Measurements from ENCODE around the gene CATSPER1. TPM values are rescaled to one million over a fixed set of nuclear protein-coding genes. Genes with fewer than 3 reads are reported as not detected.

Gene CATSPER1
- total and polyA plus RNA-seq, 12 donors: 0.20 to 2.3 (median 0.41) TPM; not detected in 5

- Histone ChIP-seq H3K4me3 (no peak overlapping the region), H3K27ac (no peak overlapping the region), H3K4me1 (replicated peaks in 1 of 2) (no peaks in the 10 kb centered on the region), H3K27me3 (peaks cover 7% of the 10 kb centered on the region), H3K36me3 (replicated peaks in 1 of 2) (no peaks in the 10 kb centered on the region), H3K9me3 (replicated peaks in 1 of 3) (no peaks in the 10 kb centered on the region)
- intact Hi-C loops (cut with DNase I): no loop called here
- TF ChIP-seq, protein P1, sequence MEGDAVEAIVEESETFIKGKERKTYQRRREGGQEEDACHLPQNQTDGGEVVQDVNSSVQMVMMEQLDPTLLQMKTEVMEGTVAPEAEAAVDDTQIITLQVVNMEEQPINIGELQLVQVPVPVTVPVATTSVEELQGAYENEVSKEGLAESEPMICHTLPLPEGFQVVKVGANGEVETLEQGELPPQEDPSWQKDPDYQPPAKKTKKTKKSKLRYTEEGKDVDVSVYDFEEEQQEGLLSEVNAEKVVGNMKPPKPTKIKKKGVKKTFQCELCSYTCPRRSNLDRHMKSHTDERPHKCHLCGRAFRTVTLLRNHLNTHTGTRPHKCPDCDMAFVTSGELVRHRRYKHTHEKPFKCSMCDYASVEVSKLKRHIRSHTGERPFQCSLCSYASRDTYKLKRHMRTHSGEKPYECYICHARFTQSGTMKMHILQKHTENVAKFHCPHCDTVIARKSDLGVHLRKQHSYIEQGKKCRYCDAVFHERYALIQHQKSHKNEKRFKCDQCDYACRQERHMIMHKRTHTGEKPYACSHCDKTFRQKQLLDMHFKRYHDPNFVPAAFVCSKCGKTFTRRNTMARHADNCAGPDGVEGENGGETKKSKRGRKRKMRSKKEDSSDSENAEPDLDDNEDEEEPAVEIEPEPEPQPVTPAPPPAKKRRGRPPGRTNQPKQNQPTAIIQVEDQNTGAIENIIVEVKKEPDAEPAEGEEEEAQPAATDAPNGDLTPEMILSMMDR (IDR thresholded peaks at IDR 0.05): no peak
- TF ChIP-seq POLR2A (IDR thresholded peaks at IDR 0.05): no peak
- WGBS, 4 donors: 32 to 47% (median 38%) methylated on average over 6 of the region's 6 CpGs
- DNase-seq: no peak
Measured at GRCh38 chr11:66044757-66045156, 18.5 kb upstream of the CATSPER1 start.

GRCh38 chr11:66042996-66043906, 17.0 kb upstream of the CATSPER1 start:
- no peak overlapping the region for H3K27ac ChIP-seq
- intact Hi-C loops (cut with DNase I): no loop called here
- H3K4me3 ChIP-seq: no peak overlapping the region
- H3K36me3 ChIP-seq (replicated peaks in 1 of 2): no peaks in the 10 kb centered on the region
- 93 to 96% (median 95%) methylated on average over 74 to 88 of the region's 88 CpGs for WGBS, 4 donors
- TF ChIP-seq POLR2A (IDR thresholded peaks at IDR 0.05): no peak
- TF ChIP-seq, protein P1 (IDR thresholded peaks at IDR 0.05): no peak
- no peak for DNase-seq
- no peaks in the 10 kb centered on the region for H3K27me3 ChIP-seq
- no peaks in the 10 kb centered on the region for H3K4me1 ChIP-seq (replicated peaks in 1 of 2)
- no peaks in the 10 kb centered on the region for H3K9me3 ChIP-seq (replicated peaks in 1 of 3)

GRCh38 chr11:66042227-66042995, 16.1 kb upstream of the CATSPER1 start:
- no peaks in the 10 kb centered on the region for H3K9me3 ChIP-seq (replicated peaks in 1 of 3)
- DNase-seq: no peak
- H3K4me1 ChIP-seq (replicated peaks in 1 of 2): no peaks in the 10 kb centered on the region
- H3K4me3 ChIP-seq: no peak overlapping the region
- no peaks in the 10 kb centered on the region for H3K27me3 ChIP-seq
- WGBS, 4 donors: 95 to 97% (median 96%) methylated on average over 57 to 81 of the region's 81 CpGs
- TF ChIP-seq POLR2A (IDR thresholded peaks at IDR 0.05): no peak
- TF ChIP-seq, protein P1 (IDR thresholded peaks at IDR 0.05): no peak
- intact Hi-C loops (cut with DNase I): no loop called here
- no peak overlapping the region for H3K27ac ChIP-seq
- H3K36me3 ChIP-seq (replicated peaks in 1 of 2): no peaks in the 10 kb centered on the region

GRCh38 chr11:66039765-66040164, 13.5 kb upstream of the CATSPER1 start:
- H3K27me3 ChIP-seq: no peaks in the 10 kb centered on the region
- no peaks in the 10 kb centered on the region for H3K9me3 ChIP-seq (replicated peaks in 1 of 3)
- H3K4me3 ChIP-seq: no peak overlapping the region
- H3K36me3 ChIP-seq (replicated peaks in 1 of 2): no peaks in the 10 kb centered on the region
- 70 to 90% (median 82%) methylated on average over 2 to 3 of the region's 3 CpGs for WGBS, 4 donors
- no peak for DNase-seq
- intact Hi-C loops (cut with DNase I): no loop called here
- TF ChIP-seq POLR2A (IDR thresholded peaks at IDR 0.05): no peak
- TF ChIP-seq, protein P1 (IDR thresholded peaks at IDR 0.05): no peak
- H3K4me1 ChIP-seq (replicated peaks in 1 of 2): no peaks in the 10 kb centered on the region
- H3K27ac ChIP-seq: no peak overlapping the region

Data from adrenal gland (tissue), 12 donors.